SK-N-SH (cell line): ENCODE measurements around the gene ADD3. TPM values are rescaled to one million over a fixed set of nuclear protein-coding genes. Genes with fewer than 3 reads are reported as not detected.

Experiments used
- CTCF ChIA-PET: fragments of 300-600, 350-600 bp; formaldehyde crosslinking; extraction: SDS; loops from one replicate; lab custom pipeline; 2021; lab: Yijun Ruan, JAX
- POLR2A ChIA-PET: fragments of 350-600 bp; sonication (Branson Sonifier 250); formaldehyde crosslinking; extraction: SDS; loops from one replicate; lab custom pipeline; 2020; ENCODE audit warnings: antibody characterized with exemption, inconsistent platforms; lab: Yijun Ruan, JAX
- DNase-seq: peaks from one replicate; pipeline ENCODE4 v3.0.0; 2012
- H2AFZ ChIP-seq: fragments of 200-600 bp; sonication (generic); 2 replicates; pipeline ENCODE4 v1.8.1; 2016; ENCODE audit warnings: antibody characterized with exemption, mild to moderate bottlenecking, low read depth
- H3F3A ChIP-seq: fragments of 200-600 bp; sonication (generic); replicated peaks from 2 replicates; pipeline ENCODE3; 2016; ENCODE audit warnings: antibody characterized with exemption, mild to moderate bottlenecking; ENCODE audit not compliant: insufficient read depth
- H3K27ac ChIP-seq, 2 experiments: fragments of 200-500 bp in 1 of 2; fragments of 200-600 bp in 1 of 2; sonication (Bioruptor generic) in 1 of 2; sonication (generic), shearing (Covaris generic) in 1 of 2; 2 replicates each; pipeline versions ENCODE4 v1.5.1 to v1.6.1; 2014 to 2016; ENCODE audit warnings: low read depth in 2 of 2, inconsistent platforms in 1 of 2, low read length in 1 of 2, mild to moderate bottlenecking in 1 of 2, mixed read lengths in 1 of 2
- H3K27me3 ChIP-seq: fragments of 200-600 bp; sonication (generic), shearing (Covaris generic); 2 replicates; pipeline ENCODE4 v1.6.1; 2016; ENCODE audit warnings: mixed run types; ENCODE audit not compliant: insufficient read depth
- H3K36me3 ChIP-seq, 2 experiments: fragments of 200-500 bp in 1 of 2; fragments of 200-600 bp in 1 of 2; sonication (Bioruptor generic) in 1 of 2; sonication (generic) in 1 of 2; replicated peaks in 1 of 2; 2 replicates each; pipeline versions ENCODE3 to v1.5.1; 2014 to 2016; ENCODE audit warnings: low read length in 1 of 2, mild to moderate bottlenecking in 1 of 2; ENCODE audit not compliant: insufficient read depth in 2 of 2, control insufficient read depth in 1 of 2
- H3K4me1 ChIP-seq, 2 experiments: fragments of 200-500 bp in 1 of 2; fragments of 200-600 bp in 1 of 2; sonication (Bioruptor generic) in 1 of 2; sonication (generic), shearing (Covaris generic) in 1 of 2; 2 replicates each; pipeline versions ENCODE4 v1.5.1 to v1.6.1; 2014 to 2016; ENCODE audit warnings: low read depth in 1 of 2, low read length in 1 of 2, mixed run types in 1 of 2; ENCODE audit not compliant: insufficient read depth in 2 of 2, control insufficient read depth in 1 of 2
- H3K4me2 ChIP-seq: fragments of 200-600 bp; sonication (generic), shearing (Covaris generic); 2 replicates; pipeline ENCODE4 v1.6.1; 2017; ENCODE audit warnings: mixed run types
- H3K4me3 ChIP-seq, 2 experiments: fragments of 200-500 bp in 1 of 2; fragments of 200-600 bp in 1 of 2; sonication (Bioruptor generic) in 1 of 2; sonication (generic), shearing (Covaris generic) in 1 of 2; 2 replicates each; pipeline versions ENCODE4 v1.5.1 to v1.8.1; 2014 to 2016; ENCODE audit warnings: low read depth in 2 of 2, inconsistent platforms in 1 of 2, low read length in 1 of 2, mild to moderate bottlenecking in 1 of 2, mixed read lengths in 1 of 2, moderate library complexity in 1 of 2
- H3K79me2 ChIP-seq: fragments of 200-600 bp; sonication (generic); 2 replicates; pipeline ENCODE4 v1.8.1; 2017; ENCODE audit warnings: mild to moderate bottlenecking; ENCODE audit not compliant: insufficient read depth
- H3K9ac ChIP-seq: fragments of 200-600 bp; sonication (generic); 2 replicates; pipeline ENCODE4 v1.6.1; 2017; ENCODE audit warnings: mixed run types
- H3K9me2 ChIP-seq: fragments of 200-600 bp; sonication (generic); 2 replicates; pipeline ENCODE4 v1.6.1; 2017; ENCODE audit warnings: mixed run types
- H3K9me3 ChIP-seq: fragments of 200-600 bp; sonication (generic); 2 replicates; pipeline ENCODE4 v1.6.1; 2017; ENCODE audit warnings: mixed run types, mild to moderate bottlenecking, moderate library complexity
- H4K20me1 ChIP-seq: fragments of 200-600 bp; sonication (generic); 2 replicates; pipeline ENCODE4 v1.6.1; 2017; ENCODE audit warnings: mild to moderate bottlenecking, mixed run types; ENCODE audit not compliant: insufficient read depth
- CHD2 ChIP-seq: fragments of 150-350 bp; IDR thresholded peaks from 2 replicates; pipeline ENCODE4 v1.6.1; 2018; ENCODE audit warnings: low read length; ENCODE audit not compliant: partially characterized antibody
- ELF1 ChIP-seq: IDR thresholded peaks from 2 replicates; pipeline ENCODE4 v1.4.0; 2012
- EP300 ChIP-seq, 2 experiments: IDR thresholded peaks; 2 replicates each; pipeline versions ENCODE4 v1.4.0 to v1.6.1; 2012; ENCODE audit warnings: borderline replicate concordance in 1 of 2, low read depth in 1 of 2, low read length in 1 of 2
- FOXM1 ChIP-seq: IDR thresholded peaks from 2 replicates; pipeline ENCODE4 v1.4.0; 2012; ENCODE audit warnings: low read depth, mild to moderate bottlenecking
- MXI1 ChIP-seq: IDR thresholded peaks from 2 replicates; pipeline ENCODE4 v1.6.1; 2012; ENCODE audit warnings: mild to moderate bottlenecking, low read depth, low read length, improper control_type of control experiment
- POLR2AphosphoS5 ChIP-seq: IDR thresholded peaks from 2 replicates; pipeline ENCODE4 v1.6.1; 2012; ENCODE audit warnings: low read depth, low read length
- RAD21 ChIP-seq: IDR thresholded peaks from 2 replicates; pipeline ENCODE4 v1.6.1; 2012; ENCODE audit warnings: mild to moderate bottlenecking, low read length
- RFX5 ChIP-seq: IDR thresholded peaks from 2 replicates; pipeline ENCODE4 v1.6.1; 2012; ENCODE audit warnings: mild to moderate bottlenecking, improper control_type of control experiment, low read length
- SIN3A ChIP-seq: IDR thresholded peaks from 2 replicates; pipeline ENCODE4 v1.6.1; 2012; ENCODE audit warnings: low read depth, mild to moderate bottlenecking, low read length, moderate library complexity, borderline replicate concordance
- TEAD4 ChIP-seq: IDR thresholded peaks from 2 replicates; pipeline ENCODE4 v1.4.0; 2012; ENCODE audit warnings: mild to moderate bottlenecking, borderline replicate concordance; ENCODE audit not compliant: insufficient read depth
- YY1 ChIP-seq: IDR thresholded peaks from 2 replicates; pipeline ENCODE4 v1.4.0; 2012; ENCODE audit warnings: low read depth, mild to moderate bottlenecking
- WGBS: methylation state at CpG from one replicate; pipeline ENCODE4 v1.1.6; 2017; ENCODE audit warnings: low lambda C conversion rate; 5-methylcytosine and 5-hydroxymethylcytosine counted together
- polyA plus RNA-seq, 3 experiments: library from polyadenylated mRNA; depleted of rRNA; stranded (reverse); fragments of >200 nt; gene quantifications; 2 replicates each; pipeline ENCODE4 v1.2.3, GENCODE V29; 2012
- TF ChIP-seq, protein P1 (sequence below): IDR thresholded peaks from 2 replicates; pipeline ENCODE4 v1.4.0; 2012; ENCODE audit warnings: low read depth, borderline replicate concordance
- TF ChIP-seq, protein P2 (sequence below): IDR thresholded peaks from 2 replicates; pipeline ENCODE4 v1.4.0; 2012; ENCODE audit warnings: low read depth, borderline replicate concordance
- TF ChIP-seq, protein P3 (sequence below): fragments of 200-600 bp; sonication (generic); IDR thresholded peaks from 2 replicates; pipeline ENCODE4 v1.6.1; 2017; ENCODE audit warnings: antibody characterized with exemption, mild to moderate bottlenecking, moderate library complexity
- TF ChIP-seq, protein P4 (sequence below): fragments of 150-350 bp; IDR thresholded peaks from 2 replicates; pipeline ENCODE4 v1.6.1; 2016; ENCODE audit warnings: mild to moderate bottlenecking, low read depth, low read length
- TF ChIP-seq, protein P5 (sequence below): IDR thresholded peaks from 2 replicates; pipeline ENCODE4; 2012

The ADD3 gene
- polyA plus RNA-seq, 1 of the 3 experiments (the other 2 are of a cell fraction): 27.6 TPM

DNA sequence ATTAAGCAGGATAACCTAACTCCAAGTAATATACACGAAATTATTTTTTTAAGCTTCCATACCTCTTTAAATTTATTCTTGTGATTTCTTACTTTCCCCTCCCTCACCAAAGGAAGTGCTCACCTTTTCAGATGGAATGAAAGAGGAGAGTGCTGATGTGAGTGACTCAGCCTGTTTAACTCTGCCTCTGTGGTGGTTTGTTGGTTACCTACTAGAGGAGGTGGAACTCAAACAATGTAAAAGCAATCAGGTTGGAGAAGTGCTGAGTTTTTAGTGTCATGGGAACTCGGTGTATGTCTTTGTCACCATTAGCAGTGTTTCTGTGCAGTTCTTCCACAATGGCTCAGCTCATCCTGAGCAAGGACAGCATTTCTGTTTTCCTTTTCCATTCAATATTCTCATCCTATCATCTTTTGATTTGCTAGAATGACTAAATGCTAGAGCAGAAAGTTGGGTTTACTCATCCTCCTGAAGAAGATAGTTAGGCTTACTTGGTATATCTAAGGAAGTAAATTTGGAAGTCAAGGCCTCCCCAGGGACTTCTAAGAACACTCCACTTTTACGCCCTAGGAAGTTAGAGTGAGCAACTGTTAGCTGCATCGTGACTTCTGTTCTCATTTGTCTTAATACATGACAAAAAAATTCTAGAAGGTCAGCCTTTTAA is 6.0 kb downstream of the ADD3 start:
- no peaks in the 10 kb centered on the region for H3K9me2 ChIP-seq
- H3K27ac ChIP-seq: no peak overlapping the region
- H4K20me1 ChIP-seq: peaks cover 33% of the 10 kb centered on the region; the same call in 1 of the 2 replicates
- peaks cover 95% of the 10 kb centered on the region for H3K79me2 ChIP-seq
- POLR2A ChIA-PET: no interaction called here
- CTCF ChIA-PET: interaction anchor here (1.1 to 9.6 kb wide), 3 partner anchors 21 to 129 kb away, joined by 3 to 70 read pairs (median 3); no protein-coding TSS in a partner anchor
- H3K36me3 ChIP-seq: peaks cover 0 to 3% of the 10 kb centered on the region in 2 experiments
- no peak overlapping the region for H3K4me2 ChIP-seq
- H3F3A ChIP-seq: peaks cover 4% of the 10 kb centered on the region
- no peaks in the 10 kb centered on the region for H3K27me3 ChIP-seq
- no peak overlapping the region for H3K4me3 ChIP-seq
- 73% methylated on average over 4 of the region's 4 CpGs for WGBS
- H3K9me3 ChIP-seq: no peaks in the 10 kb centered on the region
- no peak for DNase-seq
- H2AFZ ChIP-seq: no peak overlapping the region
- no peak overlapping the region for H3K9ac ChIP-seq
- H3K4me1 ChIP-seq: peaks cover 33 to 37% of the 10 kb centered on the region in 2 experiments; a peak in 3 of 4 replicates
- TF ChIP-seq, protein P1, sequence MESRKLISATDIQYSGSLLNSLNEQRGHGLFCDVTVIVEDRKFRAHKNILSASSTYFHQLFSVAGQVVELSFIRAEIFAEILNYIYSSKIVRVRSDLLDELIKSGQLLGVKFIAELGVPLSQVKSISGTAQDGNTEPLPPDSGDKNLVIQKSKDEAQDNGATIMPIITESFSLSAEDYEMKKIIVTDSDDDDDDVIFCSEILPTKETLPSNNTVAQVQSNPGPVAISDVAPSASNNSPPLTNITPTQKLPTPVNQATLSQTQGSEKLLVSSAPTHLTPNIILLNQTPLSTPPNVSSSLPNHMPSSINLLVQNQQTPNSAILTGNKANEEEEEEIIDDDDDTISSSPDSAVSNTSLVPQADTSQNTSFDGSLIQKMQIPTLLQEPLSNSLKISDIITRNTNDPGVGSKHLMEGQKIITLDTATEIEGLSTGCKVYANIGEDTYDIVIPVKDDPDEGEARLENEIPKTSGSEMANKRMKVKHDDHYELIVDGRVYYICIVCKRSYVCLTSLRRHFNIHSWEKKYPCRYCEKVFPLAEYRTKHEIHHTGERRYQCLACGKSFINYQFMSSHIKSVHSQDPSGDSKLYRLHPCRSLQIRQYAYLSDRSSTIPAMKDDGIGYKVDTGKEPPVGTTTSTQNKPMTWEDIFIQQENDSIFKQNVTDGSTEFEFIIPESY: no peak
- TF ChIP-seq, protein P2, sequence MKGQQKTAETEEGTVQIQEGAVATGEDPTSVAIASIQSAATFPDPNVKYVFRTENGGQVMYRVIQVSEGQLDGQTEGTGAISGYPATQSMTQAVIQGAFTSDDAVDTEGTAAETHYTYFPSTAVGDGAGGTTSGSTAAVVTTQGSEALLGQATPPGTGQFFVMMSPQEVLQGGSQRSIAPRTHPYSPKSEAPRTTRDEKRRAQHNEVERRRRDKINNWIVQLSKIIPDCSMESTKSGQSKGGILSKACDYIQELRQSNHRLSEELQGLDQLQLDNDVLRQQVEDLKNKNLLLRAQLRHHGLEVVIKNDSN: no peak
- TF ChIP-seq CHD2 (no peak), TEAD4 (no peak), YY1 (no peak), FOXM1 (no peak), EP300 (IDR thresholded peaks at IDR 0.05; ENCODE audit: borderline replicate concordance in 1 of 2, low read depth in 1 of 2, low read length in 1 of 2) (no peak), POLR2AphosphoS5 (no peak), ELF1 (no peak), RFX5 (no peak), MXI1 (no peak), RAD21 (no peak), SIN3A (no peak)
- TF ChIP-seq, protein P3, sequence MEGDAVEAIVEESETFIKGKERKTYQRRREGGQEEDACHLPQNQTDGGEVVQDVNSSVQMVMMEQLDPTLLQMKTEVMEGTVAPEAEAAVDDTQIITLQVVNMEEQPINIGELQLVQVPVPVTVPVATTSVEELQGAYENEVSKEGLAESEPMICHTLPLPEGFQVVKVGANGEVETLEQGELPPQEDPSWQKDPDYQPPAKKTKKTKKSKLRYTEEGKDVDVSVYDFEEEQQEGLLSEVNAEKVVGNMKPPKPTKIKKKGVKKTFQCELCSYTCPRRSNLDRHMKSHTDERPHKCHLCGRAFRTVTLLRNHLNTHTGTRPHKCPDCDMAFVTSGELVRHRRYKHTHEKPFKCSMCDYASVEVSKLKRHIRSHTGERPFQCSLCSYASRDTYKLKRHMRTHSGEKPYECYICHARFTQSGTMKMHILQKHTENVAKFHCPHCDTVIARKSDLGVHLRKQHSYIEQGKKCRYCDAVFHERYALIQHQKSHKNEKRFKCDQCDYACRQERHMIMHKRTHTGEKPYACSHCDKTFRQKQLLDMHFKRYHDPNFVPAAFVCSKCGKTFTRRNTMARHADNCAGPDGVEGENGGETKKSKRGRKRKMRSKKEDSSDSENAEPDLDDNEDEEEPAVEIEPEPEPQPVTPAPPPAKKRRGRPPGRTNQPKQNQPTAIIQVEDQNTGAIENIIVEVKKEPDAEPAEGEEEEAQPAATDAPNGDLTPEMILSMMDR: no peak
- TF ChIP-seq, protein P4, sequence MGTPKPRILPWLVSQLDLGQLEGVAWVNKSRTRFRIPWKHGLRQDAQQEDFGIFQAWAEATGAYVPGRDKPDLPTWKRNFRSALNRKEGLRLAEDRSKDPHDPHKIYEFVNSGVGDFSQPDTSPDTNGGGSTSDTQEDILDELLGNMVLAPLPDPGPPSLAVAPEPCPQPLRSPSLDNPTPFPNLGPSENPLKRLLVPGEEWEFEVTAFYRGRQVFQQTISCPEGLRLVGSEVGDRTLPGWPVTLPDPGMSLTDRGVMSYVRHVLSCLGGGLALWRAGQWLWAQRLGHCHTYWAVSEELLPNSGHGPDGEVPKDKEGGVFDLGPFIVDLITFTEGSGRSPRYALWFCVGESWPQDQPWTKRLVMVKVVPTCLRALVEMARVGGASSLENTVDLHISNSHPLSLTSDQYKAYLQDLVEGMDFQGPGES: no peak
- TF ChIP-seq, protein P5, sequence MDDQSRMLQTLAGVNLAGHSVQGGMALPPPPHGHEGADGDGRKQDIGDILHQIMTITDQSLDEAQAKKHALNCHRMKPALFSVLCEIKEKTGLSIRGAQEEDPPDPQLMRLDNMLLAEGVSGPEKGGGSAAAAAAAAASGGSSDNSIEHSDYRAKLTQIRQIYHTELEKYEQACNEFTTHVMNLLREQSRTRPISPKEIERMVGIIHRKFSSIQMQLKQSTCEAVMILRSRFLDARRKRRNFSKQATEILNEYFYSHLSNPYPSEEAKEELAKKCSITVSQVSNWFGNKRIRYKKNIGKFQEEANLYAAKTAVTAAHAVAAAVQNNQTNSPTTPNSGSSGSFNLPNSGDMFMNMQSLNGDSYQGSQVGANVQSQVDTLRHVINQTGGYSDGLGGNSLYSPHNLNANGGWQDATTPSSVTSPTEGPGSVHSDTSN: no peak
- TF ChIP-seq, all 33 proteins: peak for 0
